Psoas muscle (tissue), 8 donors: ENCODE data around the gene AGPAT3. TPM values are rescaled to one million over a fixed set of nuclear protein-coding genes. Genes with fewer than 3 reads are reported as not detected.

ENCODE experiments used
- ATAC-seq, 4 donors: fragments of 200-7000 bp; cut with Tn5 transposase; one replicate each; pipeline ENCODE4 v1.9.1; 2020; ENCODE audit warnings: moderate library complexity in 3 of 4, mild to moderate bottlenecking in 2 of 4
- DNase-seq, 2 donors: peaks; one replicate each; pipeline ENCODE4 v3.0.0-alpha.2; 2020
- H3K27ac ChIP-seq: fragments of 200-600 bp; one replicate; pipeline ENCODE4 v1.8.0; 2022
- H3K27me3 ChIP-seq, 3 donors: fragments of 200-600 bp in 1 of 3; one replicate each; pipeline versions ENCODE4 v1.6.1 to v1.8.0; 2013 to 2022; ENCODE audit warnings: low read length in 2 of 3, mild to moderate bottlenecking in 2 of 3, moderate library complexity in 1 of 3; ENCODE audit not compliant: insufficient read depth in 3 of 3
- H3K36me3 ChIP-seq, 2 donors: fragments of 200-600 bp in 1 of 2; one replicate each; pipeline versions ENCODE4 v1.6.1 to v1.8.0; 2013 to 2022; ENCODE audit warnings: low read depth in 1 of 2, mild to moderate bottlenecking in 1 of 2, moderate library complexity in 1 of 2; ENCODE audit not compliant: insufficient read depth in 1 of 2
- H3K4me1 ChIP-seq: fragments of 200-600 bp; one replicate; pipeline ENCODE4 v1.8.0; 2022
- H3K4me3 ChIP-seq: fragments of 200-600 bp; one replicate; pipeline ENCODE4 v1.8.0; 2022; ENCODE audit warnings: mild to moderate bottlenecking
- H3K9me3 ChIP-seq: fragments of 200-600 bp; one replicate; pipeline ENCODE4 v1.8.0; 2022
- CTCF ChIP-seq: fragments of 200-600 bp; IDR thresholded peaks from one replicate; pipeline ENCODE4 v1.8.0; 2022; ENCODE audit warnings: antibody characterized with exemption
- WGBS, 3 donors: extraction: QIAGEN DNeasy Blood & Tissue Kit; methylation state at CpG; one replicate each; pipeline versions ENCODE4 v1.1.6 to v1.1.7; 2013; 5-methylcytosine and 5-hydroxymethylcytosine counted together
- intact Hi-C, 2 donors: fragments of 100-400 bp; cut with DNase I; formaldehyde crosslinking; loops; one replicate each; pipeline versions ENCODE4 v1.11.0 to v1.14.2; 2022
- polyA plus RNA-seq, 3 donors: library from polyadenylated mRNA; stranded (reverse); fragments of 200-250 nt; gene quantifications; one replicate each; pipeline ENCODE4 v1.2.3, GENCODE V29; 2013
- total RNA-seq, 4 donors: library from RNA; stranded (reverse); fragmentation: NEBNext Ultra II Directional in 2 of 4; extraction: Animal tissue kit (Norgen Biotek cat#: 25700) in 2 of 4; gene quantifications; one replicate each; pipeline versions ENCODE4 v1.2.1 to v1.2.4, GENCODE V29; 2021 to 2023
- donor health status: healthy with polysubstance abuse.
- donor health status: DM: no; HTN: no; CAD: no; lungs with moderate emphysema.
- donor health status: Bipolar disorder and iron deficiency.
- donor health status: healthy.
- donor health status: DM: yes; HTN: yes; CAD: no.
- donor health status: DM: no; HTN: no; CAD: no.
- donor health status: DM: no; HTN: no; CAD: no.
- donor health status: DM: yes; HTN: yes; CAD: no.

The AGPAT3 gene
- total and polyA plus RNA-seq, 7 donors: 28.4 to 117 (median 50.7) TPM

- intact Hi-C loops: no loop called here
- peak overlapping the region; percentile 59 for H3K27ac ChIP-seq
- H3K27me3 ChIP-seq: no peaks in the 10 kb centered on the region
- whole genome bisulfite sequencing, 3 donors: 28 to 35% (median 30%) methylated on average over 6 of the region's 6 CpGs
- DNase-seq (no peak), ATAC-seq (peak in 2 of 4 donors; percentile 40 to 54)
- H3K4me3 ChIP-seq: no peak overlapping the region
- no peaks in the 10 kb centered on the region for H3K36me3 ChIP-seq
- H3K9me3 ChIP-seq: no peaks in the 10 kb centered on the region
- H3K4me1 ChIP-seq: peaks cover 58% of the 10 kb centered on the region
- no peak for TF ChIP-seq CTCF
These were observed 48.9 kb downstream of the AGPAT3 start for GRCh38 chr21:43913928-43914327.

- WGBS, 3 donors: 55 to 82% (median 55%) methylated on average over 9 of the region's 9 CpGs
- Histone ChIP-seq H3K27me3 (no peaks in the 10 kb centered on the region), H3K4me3 (no peak overlapping the region), H3K9me3 (no peaks in the 10 kb centered on the region), H3K4me1 (peaks cover 70% of the 10 kb centered on the region), H3K36me3 (no peaks in the 10 kb centered on the region), H3K27ac (peak overlapping the region; percentile 67)
- DNase-seq (no peak), ATAC-seq (no peak)
- no peak for TF ChIP-seq CTCF
- intact Hi-C loops: no loop called here
These were observed 51.1 kb downstream of the AGPAT3 start for GRCh38 chr21:43916076-43916475.

- Histone ChIP-seq H3K9me3 (no peaks in the 10 kb centered on the region), H3K36me3 (no peaks in the 10 kb centered on the region), H3K4me1 (peaks cover 70% of the 10 kb centered on the region), H3K27me3 (no peaks in the 10 kb centered on the region), H3K4me3 (peak overlapping the region; percentile 50), H3K27ac (peak overlapping the region; percentile 67)
- DNase-seq (no peak), ATAC-seq (peak; percentile 18 to 32 (median 22))
- whole genome bisulfite sequencing, 3 donors: 63 to 76% (median 68%) methylated on average over 35 of the region's 35 CpGs
- intact Hi-C loops: no loop called here
- no peak for TF ChIP-seq CTCF
These were observed 51.9 kb downstream of the AGPAT3 start for GRCh38 chr21:43916691-43917514.

GRCh38 chr21:43917515-43918384, 52.7 kb downstream of the AGPAT3 start:
- H3K36me3 ChIP-seq: no peaks in the 10 kb centered on the region
- ATAC-seq (no peak), DNase-seq (no peak)
- WGBS, 3 donors: 74 to 86% (median 83%) methylated on average over 12 of the region's 12 CpGs
- peaks cover 71% of the 10 kb centered on the region for H3K4me1 ChIP-seq
- peak overlapping the region; percentile 67 for H3K27ac ChIP-seq
- no peaks in the 10 kb centered on the region for H3K9me3 ChIP-seq
- peak overlapping the region; percentile 50 for H3K4me3 ChIP-seq
- TF ChIP-seq CTCF: no peak
- intact Hi-C loops: no loop called here
- H3K27me3 ChIP-seq: no peaks in the 10 kb centered on the region
